T-helper 1 cell (primary cell): ENCODE data around the gene CHCHD3.
"Not testable (repeated sequence)": the region's sequence is repeated elsewhere in the genome, so short reads cannot be mapped to it uniquely, and the experiment has no call there.

Experiments used
- DNase-seq, 5 donors: peaks; one replicate each; pipeline ENCODE4 v3.0.0-alpha.2; 2012 to 2020

CHCHD3 gene

DNA sequence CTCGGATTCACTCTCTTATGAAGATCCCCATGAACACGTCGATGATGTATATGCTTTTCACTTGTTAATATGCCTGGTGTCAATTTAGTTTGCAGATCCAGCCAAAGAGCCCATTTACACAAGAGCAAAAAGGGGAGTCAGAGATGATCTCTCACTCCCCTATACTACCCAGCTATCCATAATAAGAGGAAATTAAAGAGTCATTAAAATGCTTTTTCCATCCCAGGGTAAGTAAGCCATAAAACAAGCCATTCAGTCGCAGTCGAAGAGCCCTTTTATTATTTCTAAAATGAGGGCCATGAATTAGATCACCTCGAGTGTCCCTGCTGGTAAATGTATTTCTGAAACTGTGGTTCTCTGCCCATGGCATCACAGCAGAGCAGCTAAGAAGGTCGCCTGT lies 41.2 kb downstream of the CHCHD3 start:
- no peak for DNase-seq

DNA sequence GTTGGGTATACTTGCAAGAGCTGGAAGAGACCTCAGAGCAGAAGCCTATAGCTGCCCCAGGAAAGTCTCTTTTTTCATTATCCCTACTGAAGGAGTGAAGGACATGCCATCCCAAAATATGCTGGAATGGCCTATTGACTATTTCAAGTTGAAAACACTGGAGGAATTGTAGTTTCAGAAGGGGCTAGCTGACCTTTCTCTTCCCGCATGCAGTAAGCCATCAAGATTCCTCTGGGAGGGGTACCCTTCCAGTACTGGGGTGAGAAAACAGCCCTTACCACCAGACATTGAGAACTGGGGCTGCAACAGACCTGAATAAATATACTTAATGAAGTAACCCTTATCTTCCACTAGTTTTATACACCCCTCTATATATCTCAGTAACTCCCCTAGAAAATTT lies 41.7 kb downstream of the CHCHD3 start:
- no peak for DNase-seq

DNA sequence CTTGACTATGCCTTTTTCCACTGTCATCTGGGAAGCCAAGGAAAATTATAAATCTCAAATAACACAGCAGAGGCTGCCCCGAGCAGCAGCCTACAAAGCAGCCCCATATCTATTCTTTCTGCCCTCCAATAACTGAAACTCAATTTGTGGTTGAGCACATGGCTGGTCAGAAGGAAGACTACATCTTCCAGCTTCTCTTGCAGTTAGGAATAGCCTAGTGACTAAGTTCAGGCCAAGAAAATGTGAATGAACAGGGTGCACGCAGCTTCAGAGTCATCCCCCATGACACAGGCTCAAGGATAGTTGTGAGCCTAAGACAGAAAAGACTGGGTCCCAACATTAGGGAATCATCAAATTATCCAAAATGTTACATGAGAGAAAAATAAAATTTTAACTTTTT lies 42.3 kb downstream of the CHCHD3 start:
- no peak for DNase-seq

DNA sequence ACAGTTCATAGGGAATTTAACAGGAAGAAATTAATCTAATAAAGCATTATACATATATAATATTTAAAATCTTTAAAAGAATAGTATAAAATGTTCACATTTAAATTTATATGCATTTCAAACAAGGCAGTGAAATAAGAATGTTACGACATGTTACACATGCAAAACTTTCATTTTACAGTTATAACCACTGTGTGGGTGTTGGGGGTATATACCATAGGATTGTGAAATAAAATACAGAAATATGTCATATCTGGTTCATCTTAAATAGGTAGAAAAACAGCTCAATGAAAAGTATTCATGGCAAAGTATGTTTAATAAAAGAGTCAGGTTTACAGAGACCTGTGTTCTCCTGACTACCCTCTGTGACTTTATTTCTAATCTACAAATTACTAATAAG lies 45.6 kb downstream of the CHCHD3 start:
- no peak for DNase-seq

DNA sequence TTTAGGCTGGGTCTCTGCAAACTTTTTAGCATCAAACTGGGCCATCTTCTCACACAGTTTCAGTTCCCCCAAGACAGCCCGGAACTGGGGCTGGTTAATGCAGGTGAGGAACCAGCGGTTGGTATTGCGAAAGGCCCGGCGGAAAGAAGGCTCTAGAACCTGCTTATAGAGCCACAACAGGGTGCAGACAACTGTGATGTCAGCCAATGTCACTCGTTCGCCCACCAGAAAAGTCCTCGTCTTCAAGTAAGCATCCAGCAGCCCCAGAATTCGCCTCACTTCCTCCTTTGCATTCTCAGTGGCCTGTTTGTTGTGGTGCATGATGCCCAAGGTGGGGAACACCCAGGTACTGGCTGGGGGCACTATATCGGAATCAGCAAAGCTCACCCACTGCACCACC lies 46.6 kb downstream of the CHCHD3 start:
- DNase-seq: not testable (repeated sequence)

DNA sequence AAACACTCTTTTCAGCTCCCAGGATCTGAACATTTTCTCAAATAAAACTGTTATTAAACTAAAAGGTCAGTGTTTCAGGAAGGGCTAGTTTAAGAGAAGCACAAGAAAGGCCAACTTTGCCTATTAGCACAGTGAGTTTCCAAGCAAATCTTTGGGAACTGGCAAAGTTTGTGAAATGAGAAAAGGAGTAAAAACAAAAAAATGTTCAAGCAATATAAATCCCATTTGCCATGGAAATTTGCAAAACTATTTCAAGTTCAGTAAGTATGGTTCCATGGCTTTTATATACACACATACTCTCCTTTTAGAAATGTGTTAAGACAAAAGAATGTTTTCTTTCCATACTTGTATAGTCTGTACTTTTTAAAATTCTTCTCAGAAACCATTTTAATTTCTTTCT lies 51.5 kb downstream of the CHCHD3 start:
- no peak for DNase-seq

DNA sequence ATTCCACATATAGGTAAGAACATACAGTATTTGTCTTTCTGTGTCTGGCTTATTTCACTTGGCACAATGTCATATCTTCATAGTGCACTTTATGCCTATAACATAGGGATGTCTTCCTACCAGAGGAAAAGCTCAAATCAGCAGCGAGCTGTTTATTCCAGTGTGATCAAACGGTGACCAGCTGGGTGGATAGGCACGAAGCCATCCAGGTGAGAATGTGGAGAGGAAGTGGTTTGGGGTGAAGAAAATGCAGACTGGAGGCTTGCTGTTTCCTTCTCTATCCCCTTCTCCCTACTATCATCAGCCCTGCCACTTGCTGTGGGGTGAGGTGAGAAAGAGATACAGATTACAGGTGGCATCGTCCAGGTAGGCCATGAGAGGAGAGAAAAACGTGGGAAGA lies 52.4 kb downstream of the CHCHD3 start:
- DNase-seq: no peak

DNA sequence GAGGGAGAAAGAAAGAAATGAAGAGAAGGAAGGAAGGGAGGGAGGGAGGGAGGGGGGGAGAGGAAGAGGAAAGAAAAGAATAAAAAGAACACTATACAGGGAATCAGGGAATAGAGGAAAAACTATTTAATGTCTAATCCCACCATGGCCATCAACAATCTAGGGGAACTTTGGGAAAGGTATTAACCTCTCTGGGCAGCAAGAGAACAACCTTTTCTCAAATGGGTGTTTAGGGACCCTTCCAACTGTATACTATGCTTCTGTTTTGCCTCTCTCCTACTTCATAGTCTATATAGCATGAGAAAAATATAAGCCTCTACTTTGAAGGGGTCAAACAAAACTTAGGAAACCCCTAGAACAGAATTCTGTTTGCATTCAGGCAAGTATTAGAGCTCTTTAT lies 54.5 kb downstream of the CHCHD3 start:
- DNase-seq: no peak

DNA sequence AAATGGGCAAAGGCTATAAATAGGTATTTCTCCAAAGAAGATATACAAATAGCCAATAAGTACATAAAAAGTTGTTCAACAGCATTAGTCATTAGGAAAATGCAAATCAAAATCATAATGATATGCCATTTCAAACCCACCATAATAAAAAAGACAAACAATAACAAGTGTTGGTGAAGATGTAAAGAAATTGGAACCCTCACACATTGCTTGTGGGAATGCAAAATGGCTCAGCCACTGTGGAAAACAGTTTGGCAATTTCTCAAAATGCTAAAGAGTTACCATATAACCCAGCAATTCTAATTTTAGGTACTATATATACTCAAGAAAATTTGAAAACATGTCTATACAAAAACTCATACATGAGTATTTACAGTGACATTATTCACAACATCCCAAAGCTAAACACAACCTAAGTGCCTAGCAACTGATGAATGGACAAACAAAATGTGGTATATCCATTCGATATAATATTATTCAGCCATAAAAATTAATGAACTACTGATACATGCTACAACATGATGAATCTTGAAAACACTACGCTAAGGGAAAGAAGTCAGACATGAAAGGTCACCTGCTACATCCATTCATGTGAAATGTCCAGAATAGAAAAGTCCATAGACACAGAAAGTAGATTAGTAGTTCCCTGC lies 55.6 kb downstream of the CHCHD3 start:
- DNase-seq: no peak

DNA sequence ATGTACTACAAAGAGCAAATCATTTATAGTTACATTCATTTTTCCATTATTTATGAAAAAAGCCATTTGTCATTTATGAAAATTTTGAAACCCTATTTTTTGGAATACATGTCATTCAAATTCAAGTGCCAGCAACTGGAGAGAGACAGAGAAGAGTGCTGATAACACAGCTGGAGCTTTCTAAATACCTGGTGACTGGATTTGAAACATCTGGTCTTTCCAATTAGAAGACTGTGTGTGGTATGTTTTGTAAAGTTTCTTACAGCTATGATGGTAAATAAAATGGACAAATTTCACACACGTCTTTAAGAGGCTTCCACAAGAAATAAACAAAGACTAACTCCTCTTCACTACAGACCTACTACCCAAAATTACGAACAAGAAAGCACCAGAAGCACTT lies 56.8 kb downstream of the CHCHD3 start:
- DNase-seq: no peak

DNA sequence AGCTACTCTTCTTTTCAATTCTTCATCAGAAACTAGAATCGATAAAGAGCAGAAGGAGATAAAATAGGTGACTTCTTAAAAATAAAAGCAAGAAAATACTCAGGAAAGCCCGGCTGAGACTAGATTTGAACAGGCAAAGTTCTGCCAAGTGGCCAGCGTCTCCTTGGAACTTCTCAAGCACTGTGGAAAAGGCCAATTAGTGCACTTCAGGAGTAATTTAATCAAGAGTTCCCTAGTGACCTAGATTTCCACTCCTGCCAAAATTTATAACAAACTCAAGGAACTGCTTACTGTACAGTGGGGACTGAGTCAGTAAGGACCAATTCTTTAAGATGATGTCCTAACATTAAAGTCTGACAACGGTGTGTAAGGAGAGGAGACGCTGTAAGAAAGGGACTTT lies 57.3 kb downstream of the CHCHD3 start:
- DNase-seq: no peak

DNA sequence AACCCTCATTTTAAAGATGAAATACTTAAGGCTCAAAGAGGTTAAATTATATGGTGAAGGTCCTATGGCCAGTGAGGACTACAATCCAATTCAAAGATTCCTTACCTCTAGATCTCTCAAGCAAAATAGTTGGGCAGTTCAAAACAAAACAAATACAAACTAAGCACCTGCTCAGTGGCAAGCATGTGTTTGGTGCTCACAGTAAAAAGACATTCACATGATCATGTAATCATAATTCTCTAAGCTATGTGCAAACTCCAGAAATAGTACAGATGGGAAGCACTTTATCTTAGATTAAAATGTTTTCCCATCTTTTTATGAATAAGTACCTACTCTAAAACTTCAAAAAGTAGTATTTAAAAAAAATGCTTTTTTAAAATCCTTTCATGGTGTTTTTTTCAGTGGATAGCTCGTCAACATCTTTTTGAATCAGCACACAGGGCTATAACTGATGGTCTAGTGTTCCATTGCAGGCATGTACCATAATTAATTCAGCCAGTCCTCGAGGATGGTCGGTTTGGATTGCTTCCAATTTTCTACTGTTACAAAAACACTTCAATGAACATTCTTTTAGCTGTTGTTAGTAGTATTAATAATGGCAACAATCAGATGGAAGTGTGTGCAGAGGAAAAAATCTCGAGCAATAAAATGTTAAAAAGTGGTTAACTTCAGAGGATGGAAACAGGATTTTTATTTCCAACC lies 58.4 kb downstream of the CHCHD3 start:
- no peak for DNase-seq

DNA sequence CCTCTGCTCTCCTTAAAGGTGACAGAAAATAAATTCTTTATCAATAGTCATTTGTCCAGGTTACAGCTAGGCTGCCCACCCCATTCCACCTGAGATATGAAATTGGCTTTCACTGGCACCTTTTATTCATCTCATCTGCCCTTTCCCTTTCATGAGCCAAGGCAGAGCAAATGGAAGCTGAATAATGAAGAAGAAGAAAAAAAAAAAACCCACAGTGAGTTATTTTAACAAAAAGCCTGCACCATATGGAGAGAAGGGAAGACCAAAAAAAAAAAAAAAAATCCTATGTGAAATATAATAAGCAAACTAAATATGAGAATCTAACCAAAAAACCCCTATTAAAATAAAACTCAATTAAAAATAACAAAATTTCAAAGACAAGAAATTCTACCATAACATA lies 59.2 kb downstream of the CHCHD3 start:
- no peak for DNase-seq

DNA sequence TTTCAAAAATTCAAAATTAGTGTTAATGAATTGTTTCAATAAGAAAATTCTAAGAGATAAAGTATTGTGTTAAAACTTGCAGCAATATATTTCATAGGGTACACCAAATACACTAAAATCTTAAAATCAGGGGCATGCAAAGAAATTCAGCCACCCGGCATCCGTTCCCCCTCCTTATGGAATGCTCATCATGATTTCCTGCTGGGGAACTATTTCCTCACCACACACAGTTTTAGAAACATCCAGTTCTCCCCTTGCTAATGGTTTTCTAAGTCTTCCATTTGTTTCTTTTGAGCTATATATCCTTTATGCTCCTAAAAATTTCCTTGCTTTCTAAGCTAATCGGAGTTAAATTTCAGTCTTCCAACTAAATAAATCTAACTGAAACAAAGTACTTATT lies 60.7 kb downstream of the CHCHD3 start:
- DNase-seq: no peak

DNA sequence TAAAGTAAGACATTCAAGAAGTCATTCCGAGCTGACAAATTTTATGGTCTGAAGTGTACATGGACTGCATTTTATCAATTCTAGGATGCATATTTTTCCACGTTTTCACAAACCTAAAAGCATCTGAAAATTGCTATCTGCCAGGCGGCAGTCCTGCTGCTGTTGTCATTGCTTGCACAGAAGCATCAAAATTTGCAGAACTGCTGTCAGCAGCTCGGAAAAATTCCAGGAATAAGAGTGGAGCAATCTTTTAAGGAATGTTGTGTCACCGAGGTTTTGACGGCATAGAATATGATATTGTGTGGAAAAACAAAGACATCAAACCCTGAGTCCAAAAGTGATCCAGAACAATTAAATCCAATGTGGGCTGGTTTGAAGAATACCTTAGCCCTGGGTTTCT lies 61.4 kb downstream of the CHCHD3 start:
- DNase-seq: no peak

DNA sequence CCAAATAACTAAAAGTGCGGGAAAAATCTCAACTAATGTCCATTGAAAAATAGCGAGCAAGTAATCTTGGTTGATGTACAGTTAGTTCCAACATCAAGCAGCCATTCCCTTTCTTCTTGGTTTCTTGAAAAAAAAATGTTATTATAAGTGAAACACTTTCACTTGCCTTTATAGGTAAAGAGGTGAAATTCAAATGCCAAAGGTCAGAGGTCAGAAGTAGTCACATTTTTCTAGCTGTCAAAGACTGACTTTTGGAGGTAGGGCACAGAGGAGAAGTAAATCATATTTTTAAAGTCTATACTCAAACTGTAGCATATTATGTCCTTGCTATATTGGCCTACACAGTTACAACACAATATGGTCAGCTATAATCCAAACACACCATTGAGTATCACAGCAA lies 62.3 kb downstream of the CHCHD3 start:
- DNase-seq: no peak

DNA sequence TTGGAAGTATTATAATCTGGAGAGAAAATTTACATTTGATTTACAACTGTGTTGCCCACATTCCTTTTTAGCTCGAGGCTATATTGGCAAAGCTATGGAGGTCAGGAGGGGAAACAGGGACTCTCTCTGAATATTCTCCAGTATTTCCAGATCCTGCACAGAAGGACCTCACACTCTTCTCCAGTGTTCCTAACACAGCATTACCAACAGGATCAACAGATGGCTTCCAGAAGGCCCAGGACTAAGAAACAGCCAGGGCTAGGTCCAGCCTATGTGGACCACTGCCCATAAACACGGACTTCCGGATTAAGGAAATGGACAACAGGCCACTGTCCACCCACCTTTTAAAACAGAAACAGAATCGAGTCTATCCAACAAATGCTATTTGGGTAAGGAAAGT lies 65.3 kb downstream of the CHCHD3 start:
- DNase-seq: no peak

DNA sequence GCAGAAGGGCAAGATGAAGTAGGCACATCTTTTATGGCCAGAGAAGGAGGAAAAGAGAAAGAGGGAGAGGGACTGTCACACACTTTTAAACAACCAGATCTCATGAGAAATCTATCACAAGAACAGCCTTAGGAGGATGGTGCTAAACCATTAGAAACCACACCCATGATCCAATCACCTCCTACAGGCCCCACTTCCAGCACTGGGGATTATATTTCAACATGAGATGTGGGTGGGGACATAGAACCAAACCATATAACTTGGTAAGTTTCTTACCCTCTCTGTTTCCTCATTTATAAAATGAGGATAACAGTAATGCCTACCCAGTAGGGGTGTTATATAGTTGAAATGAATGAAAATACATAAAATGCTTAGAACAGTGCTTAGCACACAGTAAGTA lies 66.0 kb downstream of the CHCHD3 start:
- no peak for DNase-seq

DNA sequence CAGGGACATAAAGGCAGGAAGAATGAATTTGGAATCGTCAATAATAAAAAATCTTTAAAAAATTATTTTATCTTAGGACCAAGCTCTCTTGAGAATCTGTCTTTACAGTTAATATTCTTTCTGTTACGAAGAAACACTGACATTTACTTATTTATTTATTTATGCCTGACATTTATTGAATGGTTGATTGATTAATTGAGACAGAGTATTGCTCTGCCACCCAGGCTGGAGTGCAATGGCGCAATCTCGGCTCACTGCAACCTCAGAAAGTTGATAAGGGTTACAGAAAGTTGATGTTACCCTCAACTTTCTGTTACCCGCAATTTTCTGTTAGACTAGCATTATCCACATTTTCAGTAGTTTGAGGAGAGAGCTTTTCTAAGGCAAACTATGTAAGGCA lies 70.1 kb downstream of the CHCHD3 start:
- DNase-seq: no peak

DNA sequence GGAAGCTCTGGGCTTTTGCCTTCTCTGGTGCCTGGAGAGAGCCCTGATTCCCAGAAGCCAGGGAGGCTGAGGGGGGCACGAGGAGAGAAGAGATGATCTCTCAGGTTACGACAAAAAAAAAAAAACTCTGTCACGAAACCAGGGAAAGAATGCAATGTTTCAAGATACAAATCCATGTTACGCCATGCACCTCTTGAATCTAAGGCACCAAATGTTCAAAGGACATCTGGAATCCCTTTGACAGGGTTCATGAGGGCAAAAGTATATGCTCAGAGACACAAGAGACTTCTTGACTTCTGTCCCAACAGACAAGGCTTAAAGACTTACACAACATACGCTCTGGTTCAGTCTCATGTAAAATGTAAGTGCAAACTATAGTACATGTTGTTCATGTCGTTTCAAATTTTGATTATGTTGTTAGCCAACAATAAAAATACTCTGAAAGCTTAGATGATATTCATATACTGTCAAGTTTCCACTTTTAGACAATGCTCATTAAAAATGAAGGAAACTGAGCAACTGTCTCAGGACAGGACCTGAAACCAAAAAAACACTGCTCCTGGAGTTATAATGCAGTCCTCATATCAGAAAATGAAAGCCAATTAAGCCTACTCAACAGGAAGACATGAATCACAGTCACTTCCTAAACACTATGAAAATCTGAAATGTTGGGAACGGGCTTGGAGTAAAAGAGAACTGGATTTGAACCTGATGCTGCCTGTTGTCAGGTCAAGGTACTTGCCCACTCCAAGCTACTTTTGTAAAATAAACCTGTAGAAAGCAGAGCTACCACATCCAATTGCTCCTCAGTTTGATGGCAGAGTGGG lies 72.3 kb downstream of the CHCHD3 start:
- DNase-seq: no peak

DNA sequence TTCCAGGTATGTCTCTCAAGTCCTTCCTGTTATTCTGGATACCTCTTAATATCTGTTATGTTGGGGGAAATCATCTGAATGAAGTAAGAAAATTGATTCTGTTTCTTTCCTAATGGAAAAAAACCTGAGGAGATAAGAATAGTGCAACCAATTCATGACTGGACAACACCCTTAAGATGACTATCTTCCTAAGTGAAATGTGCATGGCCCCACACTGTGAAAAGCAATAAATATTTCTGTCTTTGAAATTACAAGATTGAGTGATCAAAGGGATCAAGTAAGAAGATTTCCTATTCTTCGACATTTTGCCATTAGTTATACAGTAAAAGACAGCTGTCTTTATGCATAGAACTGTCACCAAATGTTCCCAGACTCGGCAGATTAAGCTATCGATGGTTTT lies 73.9 kb downstream of the CHCHD3 start:
- no peak for DNase-seq

DNA sequence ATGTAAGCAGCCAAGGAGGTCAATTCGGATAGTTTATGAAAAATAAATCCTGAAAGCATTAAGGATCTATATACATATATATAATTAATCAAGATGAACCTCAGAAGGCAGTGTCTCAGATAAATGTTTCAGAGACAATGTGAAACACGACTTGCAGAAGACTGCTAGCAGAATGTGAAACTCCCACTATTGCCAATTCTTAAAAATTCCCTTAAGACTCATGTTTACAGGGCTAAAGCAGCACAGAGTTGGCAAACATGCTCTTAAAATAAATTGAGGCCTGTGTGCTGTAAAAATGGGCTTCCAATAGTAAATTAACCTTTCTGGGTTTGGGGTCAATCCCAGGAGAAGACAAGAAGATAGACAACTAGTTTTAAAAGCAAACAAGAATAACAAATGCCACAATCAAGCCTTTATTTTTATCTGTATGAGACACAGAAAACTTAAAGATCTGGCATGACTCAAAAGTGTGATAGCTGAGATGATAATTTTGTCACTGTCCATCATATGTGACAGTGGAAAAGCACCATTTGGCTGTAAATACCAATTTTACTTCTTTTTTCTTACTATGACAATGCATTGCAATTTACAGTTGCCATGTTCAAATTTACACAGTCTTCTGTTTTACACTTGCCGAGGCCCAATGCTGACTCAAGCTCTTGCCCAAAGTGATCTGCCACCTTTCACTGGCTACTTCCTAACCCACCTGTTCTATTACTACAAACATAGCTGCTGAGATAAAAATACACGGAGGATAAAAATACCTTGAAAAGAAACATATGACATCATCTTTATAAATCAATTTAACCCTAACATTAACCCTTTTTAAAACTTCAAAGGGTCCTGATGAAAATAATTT lies 78.6 kb downstream of the CHCHD3 start:
- DNase-seq: no peak

DNA sequence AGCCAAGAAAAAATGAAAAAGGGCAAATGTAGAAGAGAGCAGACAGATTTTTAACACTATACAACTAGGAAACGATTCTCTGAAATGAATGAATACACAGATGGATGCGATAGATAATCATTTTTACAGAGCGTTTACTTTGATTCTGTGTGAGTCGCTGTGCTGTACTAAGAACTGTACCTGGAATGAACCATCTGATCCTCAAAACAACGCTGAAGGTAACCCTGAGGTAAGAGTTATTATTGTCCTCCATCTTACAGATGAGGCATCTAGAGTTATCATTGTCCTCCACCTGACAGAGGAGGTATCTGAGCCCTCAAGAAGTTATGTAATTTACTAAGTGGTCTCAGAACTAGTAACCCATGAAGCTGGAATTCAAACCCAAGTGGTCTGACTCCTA lies 80.2 kb downstream of the CHCHD3 start:
- no peak for DNase-seq
